ENCODE measurements around the gene RBMS3. TPM values are rescaled to one million over a fixed set of nuclear protein-coding genes. Genes with fewer than 3 reads are reported as not detected.

The RBMS3 gene
- total and polyA plus RNA-seq, 2 of the 13 experiments (the other 11 are each of a cell fraction or from before 2014, with no cell fraction given), result not detected

DNA sequence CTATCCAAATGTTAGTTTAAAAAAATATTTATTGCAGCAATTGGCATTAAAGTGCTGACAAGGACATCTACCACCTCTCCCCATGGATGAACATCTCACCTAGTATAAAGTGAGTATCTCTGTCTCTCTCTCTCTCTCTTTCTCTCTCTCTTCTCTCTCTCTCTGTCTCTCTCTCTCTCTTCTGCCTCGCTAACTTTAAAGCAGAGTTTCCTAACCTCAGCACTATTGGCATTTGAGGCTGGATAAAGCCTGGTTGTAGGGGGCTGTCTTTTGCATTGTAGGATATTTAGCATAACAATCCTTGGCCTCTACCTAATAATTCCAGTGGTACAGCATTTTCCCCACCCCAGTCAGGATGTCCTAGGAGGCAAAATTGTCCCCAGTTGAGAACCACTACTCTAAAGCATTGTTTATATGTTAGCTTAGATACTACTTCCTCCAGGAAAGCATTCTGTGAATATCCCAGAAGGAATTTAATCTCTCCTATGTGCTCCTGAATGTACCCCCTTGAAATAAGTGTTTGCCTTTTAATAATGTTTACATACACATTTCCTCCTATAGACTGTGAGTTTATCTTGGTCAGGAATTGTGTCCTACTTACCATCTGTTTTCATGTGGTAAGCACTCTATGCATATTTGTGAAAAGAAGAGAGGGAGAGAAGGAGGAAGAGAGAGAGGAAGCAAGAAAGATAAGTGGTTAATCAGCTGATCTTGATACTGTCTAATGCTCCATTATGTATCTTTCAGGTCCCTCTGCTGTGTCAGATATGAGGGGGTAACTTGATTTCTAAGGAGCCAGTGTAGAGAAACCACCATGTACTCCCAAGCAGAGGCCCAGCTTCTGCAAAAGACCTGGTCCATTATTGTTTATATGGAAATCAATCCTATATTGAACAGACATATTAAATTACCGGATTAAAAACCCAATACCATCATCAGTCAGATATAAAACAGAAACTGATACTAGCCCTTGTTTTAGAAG is 346.6 kb downstream of the RBMS3 start:
- intact Hi-C loops (cut with micrococcal nuclease; ENCODE audit: unreplicated experiment) (no loop called here), in situ Hi-C loops (cut with HindIII; ENCODE audit: extremely low pct_ligation_motif_present, low pct_unique_long_range_greater_than_20kb) (no loop called here)
- Histone ChIP-seq H3K79me2 (ENCODE audit: insufficient read depth, low read length) (no peaks in the 10 kb centered on the region), H3K4me3 (replicated peaks in 1 of 3; ENCODE audit: insufficient read depth in 1 of 3, low read depth in 2 of 3, low read length in 3 of 3) (no peak overlapping the region), H3K27ac (ENCODE audit: extremely low read length, insufficient read depth, low read length) (no peak overlapping the region), H3K27me3 (ENCODE audit: control insufficient read depth in 1 of 2, insufficient read depth in 2 of 2, low read length in 2 of 2) (no peaks in the 10 kb centered on the region), H3K9me3 (ENCODE audit: low read length) (no peaks in the 10 kb centered on the region), H3K4me2 (ENCODE audit: low read depth, low read length) (no peak overlapping the region), H3K9ac (ENCODE audit: insufficient read depth, low read depth, low read length) (no peak overlapping the region), H2AFZ (ENCODE audit: low read length) (no peak overlapping the region), H3K36me3 (replicated peaks in 1 of 2; ENCODE audit: control insufficient read depth in 1 of 2, insufficient read depth in 2 of 2, low read length in 2 of 2) (no peaks in the 10 kb centered on the region), H3K4me1 (ENCODE audit: insufficient read depth, low read length) (no peaks in the 10 kb centered on the region), H4K20me1 (ENCODE audit: insufficient read depth, low read length) (no peaks in the 10 kb centered on the region)
- FAIRE-seq (no peak), DNase-seq (ENCODE audit: low spot score) (no peak), ATAC-seq (no peak)
- POLR2A ChIA-PET, result no interaction called here
- BruUV-seq (replicated peaks), result no TSS peak
- CTCF ChIA-PET (ENCODE audit: low intra/inter-chr PET ratio, low total read pairs), result no interaction called here
- TF ChIP-seq ZNF414 (CRISPR knock-in tag; IDR thresholded peaks at IDR 0.05) (no peak), SOX6 (IDR thresholded peaks at IDR 0.05) (no peak), SOX6 (CRISPR knock-in tag; IDR thresholded peaks at IDR 0.05) (no peak), ZNF3 (CRISPR knock-in tag; IDR thresholded peaks at IDR 0.05) (no peak), EED (CRISPR knock-in tag; IDR thresholded peaks at IDR 0.05) (no peak), ARNT (IDR thresholded peaks at IDR 0.05) (no peak), MAFK (conservative IDR thresholded peaks at IDR 0.05 in 1 of 2, IDR thresholded peaks at IDR 0.05 in 1 of 2; ENCODE audit: low read length in 2 of 2) (0 out of 4 replicates have a peak, but pooled peaks of 1 of the 2 experiments have one; percentile 3)
- TF ChIP-seq, protein P1, sequence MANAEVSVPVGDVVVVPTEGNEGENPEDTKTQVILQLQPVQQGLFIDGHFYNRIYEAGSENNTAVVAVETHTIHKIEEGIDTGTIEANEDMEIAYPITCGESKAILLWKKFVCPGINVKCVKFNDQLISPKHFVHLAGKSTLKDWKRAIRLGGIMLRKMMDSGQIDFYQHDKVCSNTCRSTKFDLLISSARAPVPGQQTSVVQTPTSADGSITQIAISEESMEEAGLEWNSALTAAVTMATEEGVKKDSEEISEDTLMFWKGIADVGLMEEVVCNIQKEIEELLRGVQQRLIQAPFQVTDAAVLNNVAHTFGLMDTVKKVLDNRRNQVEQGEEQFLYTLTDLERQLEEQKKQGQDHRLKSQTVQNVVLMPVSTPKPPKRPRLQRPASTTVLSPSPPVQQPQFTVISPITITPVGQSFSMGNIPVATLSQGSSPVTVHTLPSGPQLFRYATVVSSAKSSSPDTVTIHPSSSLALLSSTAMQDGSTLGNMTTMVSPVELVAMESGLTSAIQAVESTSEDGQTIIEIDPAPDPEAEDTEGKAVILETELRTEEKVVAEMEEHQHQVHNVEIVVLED (CRISPR knock-in tag; IDR thresholded peaks at IDR 0.05; ENCODE audit: borderline replicate concordance), result no peak
- WGBS (ENCODE audit: low lambda C conversion rate), result 1% methylated on average over 2 of the region's 2 CpGs
